GM11168 (cell line): ENCODE measurements around the gene PIP5K1C.
"Not testable (repeated sequence)": the region's sequence is repeated elsewhere in the genome, so short reads cannot be mapped to it uniquely, and the experiment has no call there.

ENCODE experiments used
- in situ Hi-C: fragments of 300-500 bp; cut with MboI; formaldehyde crosslinking; loops from one replicate; pipeline ENCODE4 v1.12.0; 2022; ENCODE audit warnings: low sequenced_read_pairs; ENCODE audit not compliant: unreplicated experiment

The PIP5K1C gene

DNA sequence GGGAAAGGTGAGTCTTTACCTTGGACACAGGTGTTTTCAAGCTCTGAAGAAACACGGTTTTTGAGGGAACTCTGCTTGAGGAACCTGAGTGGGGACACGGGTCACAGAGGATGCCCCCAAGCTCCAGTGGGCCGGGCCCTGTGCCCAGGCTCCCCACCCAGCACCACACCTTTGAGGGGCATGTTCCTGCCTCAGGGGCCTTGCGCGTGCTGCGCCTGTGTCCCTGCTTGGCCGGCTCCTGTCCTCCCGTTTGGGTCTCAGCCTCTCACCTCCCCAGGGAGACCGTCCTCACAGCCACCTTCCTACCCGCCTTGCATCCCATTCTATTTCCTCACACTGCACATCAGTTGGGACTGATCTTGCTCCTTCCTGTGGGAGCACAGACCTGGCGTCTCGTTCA is 21.1 kb downstream of the PIP5K1C start:
- in situ Hi-C loops, result no loop called here

DNA sequence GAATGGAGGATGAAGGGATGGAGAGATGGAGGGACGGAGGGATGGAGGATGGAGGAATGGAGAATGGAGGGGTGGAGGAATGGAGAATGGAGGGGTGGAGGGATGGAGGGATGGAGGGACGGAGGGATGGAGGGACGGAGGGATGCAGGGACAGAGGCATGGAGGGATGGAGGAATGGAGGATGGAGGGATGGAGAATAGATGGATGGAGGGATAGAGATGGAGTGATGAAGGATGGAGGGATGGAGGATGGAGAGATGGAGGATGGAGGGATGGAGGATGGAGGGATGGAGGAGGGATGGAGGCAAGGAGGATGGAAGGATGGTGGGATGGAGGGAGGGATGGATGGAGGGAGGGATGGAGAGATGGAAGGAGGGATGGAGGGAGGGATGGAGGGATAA is 22.1 kb downstream of the PIP5K1C start:
- in situ Hi-C loops, result no loop called here

DNA sequence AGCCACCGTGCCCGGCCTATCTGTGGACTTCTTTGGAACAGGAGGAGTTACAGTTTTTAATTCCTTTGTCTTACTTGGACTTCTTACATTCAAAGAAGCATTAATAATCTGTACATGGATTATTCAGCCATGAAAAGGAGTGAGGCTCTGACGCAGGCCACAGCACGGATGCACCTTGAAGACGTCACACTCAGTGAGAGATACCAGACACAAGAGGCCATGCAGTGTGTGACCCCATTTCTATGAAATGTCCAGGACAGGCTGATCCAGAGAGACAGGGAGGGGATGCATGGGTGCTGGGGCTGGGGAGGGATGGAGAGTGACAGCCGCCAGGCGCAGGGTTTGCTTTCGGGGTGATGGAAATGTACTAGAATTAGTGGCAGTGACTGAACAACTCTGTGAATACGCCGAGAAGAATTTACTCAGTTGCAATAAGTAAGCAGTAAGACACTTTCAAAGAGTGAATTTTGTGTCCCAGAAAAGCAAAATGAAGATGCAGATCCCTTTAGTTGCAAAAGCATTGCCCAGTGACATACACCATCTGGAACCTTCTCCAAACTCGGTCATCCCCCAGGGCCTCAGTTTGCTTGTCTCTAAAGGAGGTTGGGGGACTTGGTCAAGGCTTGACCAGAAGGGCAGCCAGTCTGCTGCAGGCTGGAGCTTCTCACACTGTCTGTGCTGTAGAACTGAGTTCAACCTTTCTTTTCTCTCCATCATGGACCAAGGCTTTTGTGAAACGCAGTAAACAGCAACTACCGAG is 25.3 kb downstream of the PIP5K1C start:
- in situ Hi-C loops, result no loop called here

DNA sequence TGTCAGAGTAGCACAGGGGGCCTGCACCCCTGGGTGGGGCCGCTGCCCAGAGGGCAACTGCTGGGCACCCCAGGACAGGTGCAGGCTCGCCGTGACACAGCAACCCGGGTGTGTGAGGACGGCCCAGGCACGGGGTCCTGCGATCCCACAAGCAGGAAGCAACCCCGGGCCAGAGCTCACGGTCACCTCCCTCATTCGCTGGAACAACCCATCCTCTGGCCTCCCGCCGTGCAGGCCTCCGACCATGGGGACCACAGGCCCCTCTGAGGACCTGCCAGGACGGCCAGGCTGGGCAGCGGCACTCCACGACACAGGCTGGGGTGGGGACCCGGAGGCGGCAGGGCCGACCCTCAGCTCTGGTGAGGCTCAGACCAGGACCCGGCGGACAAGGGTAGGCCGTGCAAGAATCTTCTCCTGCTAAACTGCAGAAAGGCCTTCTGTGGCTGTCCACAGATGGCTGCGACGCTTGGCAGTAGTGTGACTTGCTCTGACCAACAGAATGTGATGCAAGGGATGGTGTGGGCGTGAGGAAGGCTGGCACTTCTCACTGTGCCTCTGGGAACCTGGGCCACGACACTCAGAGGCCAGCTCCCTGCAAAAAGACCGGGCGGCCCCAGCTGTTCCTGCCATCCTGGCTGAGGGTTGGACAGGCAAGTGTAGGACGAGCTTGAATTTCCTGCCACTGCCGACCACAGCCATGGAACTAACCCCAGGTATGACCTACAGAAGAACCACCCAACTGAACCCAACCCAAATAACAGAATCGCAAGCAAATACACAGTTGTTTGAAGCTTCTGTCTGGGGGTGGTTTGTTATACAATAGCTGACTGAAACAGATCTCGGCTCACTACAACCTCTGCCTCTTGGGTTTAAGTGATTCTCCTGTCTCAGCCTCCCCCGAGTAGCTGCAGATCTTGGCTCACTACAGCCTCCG is 26.5 kb downstream of the PIP5K1C start:
- in situ Hi-C loops, result no loop called here

DNA sequence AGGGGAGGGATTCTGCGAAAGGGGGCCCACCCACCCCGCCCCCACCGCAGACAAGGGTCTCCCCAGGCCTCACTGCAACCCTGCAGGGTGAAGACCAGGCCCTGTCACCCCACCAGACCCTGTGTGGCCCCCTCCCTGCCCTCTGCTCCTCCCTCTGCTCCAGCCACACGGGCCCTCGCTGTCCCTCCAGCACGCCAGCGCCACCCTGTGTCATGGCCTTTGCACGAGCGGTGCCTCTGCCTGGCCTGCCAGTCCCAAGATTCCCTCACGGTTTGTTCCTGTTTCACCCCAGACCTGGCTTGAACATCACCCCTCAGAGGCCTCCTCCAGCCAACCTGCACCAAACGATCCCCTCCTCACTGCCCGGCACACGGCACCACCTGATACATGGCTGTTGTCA is 27.3 kb downstream of the PIP5K1C start:
- in situ Hi-C loops, result no loop called here

DNA sequence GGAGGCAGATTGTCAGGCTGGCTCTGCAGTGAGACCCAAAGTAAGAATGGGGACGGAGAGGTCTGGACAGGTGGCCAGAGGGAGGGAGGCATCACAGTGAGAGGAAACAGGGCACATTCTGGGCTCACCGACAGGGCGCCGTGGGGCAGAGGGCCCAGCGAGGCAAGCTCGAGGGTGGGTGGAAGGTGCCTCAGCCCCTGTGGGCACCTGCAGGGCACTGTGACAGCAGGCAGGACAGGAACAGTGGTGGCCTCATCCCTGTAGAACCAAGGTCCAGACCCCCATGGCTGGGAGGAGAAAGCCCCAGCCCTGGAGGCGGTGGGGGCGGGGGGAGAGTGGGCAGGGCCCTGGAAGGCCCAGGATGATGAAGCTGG is 27.7 kb downstream of the PIP5K1C start:
- in situ Hi-C loops, result no loop called here

DNA sequence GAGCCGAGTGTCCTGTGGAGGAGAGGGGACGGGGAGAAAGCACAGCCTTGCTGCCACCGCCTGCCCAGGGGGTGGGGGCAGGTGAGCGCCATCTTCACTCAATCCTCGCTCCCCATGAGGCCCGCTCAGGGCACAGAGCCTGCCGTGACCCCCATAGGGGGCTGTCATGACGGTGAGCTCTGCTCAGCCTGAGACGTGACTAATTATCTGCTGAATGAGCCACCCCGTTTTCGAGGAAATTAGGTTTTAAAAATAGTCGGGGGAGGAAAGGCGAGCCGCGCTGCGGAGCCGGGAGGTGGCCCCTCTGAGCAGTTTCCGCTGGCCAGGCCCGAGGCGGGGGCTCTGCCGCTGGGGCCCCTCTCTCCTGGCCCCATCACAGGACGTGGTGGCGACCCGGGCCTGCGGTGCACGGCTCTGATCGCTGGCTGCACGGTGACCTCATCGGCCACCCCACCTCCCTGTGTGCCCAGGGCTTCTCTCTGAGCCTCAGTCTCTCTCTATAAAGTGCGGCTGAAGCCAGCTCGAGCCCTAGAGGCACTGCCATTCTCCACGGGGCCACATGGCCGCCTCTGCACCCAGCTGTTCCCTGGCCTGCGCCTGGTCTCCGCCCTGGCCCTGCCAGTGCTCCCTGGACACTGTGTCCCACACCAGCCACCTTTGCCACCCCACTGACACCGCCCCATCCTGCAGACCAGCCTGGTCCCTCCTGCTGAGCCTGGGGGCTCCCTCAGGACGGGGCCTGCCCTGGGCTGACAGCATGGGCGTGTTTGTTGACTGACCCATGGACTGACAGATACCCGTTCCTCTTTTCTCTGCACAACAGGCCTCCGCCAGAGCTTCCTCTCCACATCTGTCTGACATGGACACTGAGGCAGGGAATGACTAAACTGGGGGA is 28.3 kb downstream of the PIP5K1C start:
- in situ Hi-C loops, result no loop called here

DNA sequence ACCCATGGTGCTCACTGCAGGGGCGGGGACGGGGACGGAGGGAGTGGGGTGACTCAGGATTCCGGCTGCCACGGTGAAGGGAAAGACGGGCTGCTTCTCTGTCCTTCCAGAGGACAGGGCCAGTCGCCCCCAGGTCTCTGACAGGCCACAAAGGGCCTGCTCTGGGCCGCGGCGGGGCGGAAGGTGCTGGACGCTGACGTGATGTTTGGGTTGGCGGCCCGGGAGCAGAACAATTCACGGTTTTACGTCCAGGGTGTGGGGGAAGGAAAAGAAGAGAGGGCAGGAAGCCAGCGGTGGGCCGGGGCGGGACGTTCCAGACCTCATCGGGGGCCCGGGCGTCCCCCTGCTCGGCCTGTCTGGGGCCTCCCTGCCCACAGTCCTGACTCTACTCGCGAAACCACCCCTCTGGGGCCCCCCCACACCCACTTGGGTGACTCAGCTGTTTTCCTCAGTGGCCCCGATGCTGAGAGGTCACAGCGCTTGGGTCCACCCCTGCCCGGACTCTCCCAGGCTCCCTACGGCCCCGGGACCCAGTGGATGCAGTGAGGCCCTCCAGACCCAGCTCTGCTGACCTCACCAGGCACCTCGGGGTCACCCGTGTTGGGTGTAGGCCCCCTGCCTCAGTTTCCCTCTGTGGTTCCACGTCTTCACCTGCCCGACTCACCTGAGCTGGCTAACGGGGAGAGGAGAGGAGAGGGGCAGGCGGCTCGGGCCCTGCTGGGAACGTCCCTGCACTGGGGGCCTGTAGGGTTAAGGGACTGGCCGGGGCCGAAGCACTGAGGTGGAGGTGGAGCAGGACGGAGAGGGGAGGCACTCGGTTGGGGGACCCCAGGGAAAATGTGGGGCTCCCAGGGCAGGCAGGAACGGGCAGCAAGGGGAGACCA is 29.2 kb downstream of the PIP5K1C start:
- in situ Hi-C loops, result no loop called here

DNA sequence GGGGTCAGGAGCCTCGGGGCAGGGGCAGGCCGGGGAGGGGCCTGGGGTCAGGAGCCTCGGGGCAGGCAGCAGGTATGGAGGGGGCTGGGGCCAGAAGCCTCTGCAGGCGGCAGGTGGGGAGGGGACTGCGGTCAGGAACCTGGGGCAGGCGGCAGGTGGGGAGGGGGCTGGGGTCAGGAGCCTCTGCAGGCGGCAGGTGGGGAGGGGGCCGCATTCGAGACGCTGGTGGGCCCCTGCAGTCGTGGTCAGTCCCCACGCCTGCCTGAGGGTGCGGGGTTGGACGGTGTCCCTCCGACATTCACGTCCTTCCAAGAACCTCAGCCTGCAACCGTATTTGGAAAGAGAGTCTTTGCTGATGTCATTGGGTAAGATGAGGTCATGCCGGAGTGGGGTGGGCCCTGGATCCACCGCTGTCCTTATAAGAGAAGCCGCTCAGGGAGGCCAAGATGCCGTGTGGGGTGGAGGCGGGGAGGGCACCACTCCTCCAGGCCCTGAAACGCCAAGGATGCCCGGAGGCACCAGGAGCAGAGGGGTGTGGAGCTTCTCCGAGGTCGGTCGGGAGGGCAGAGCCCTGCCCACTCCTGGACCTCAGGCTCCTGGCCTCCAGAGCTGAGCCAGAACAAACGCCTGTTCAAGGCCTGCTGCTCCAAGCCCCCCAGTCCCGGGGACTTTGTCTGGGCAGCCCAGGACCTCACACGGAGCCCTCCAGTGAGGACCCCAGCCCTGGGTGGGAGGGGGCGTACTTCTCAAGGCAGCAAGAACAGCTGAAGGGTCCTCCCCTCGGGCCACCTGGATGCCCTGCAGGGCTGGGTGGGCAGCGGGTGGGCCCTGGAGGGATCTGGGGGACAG is 30.1 kb downstream of the PIP5K1C start:
- in situ Hi-C loops, result no loop called here

DNA sequence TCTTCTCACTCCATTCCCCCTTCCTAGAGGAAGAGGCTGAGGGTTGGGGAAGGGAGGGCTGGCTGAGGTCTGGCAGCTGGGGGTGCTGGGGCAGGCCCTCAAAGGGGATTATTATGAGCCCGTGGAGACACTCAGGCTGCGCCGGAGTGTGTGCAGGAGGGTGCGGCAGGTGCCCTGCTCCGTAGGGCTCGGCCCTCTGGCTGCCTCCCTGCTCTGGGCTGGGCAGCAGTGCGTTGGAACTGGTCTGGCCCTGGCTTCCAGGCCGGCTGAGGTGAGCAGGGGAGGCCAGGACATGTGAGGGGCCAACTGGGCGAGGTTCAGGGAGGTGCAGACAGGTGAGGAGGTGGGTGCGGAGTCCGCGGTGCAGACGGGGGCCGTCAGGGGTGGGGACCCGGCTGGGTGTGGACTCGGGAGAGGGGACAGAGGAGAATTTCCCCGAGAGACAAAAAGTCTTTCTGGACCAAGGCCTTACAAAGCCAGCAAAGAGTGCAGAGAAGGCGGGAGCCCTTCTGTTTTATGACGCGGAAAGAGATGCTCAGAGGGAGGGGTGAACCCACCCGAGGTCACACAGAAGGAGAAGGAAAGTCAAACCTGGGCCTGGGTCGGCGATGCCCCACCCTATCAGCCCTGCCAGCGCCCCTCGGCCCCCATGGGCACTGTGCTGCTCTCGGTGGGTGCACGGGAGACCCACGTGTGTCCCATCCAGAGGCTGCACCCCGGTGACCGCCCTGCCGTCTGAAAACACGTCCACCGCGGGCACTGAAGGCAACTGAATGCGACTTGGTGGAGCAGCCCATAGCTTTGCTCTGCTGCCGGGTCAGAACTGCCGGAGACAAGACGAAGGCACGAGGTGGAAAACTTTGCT is 31.0 kb downstream of the PIP5K1C start:
- in situ Hi-C loops, result no loop called here

DNA sequence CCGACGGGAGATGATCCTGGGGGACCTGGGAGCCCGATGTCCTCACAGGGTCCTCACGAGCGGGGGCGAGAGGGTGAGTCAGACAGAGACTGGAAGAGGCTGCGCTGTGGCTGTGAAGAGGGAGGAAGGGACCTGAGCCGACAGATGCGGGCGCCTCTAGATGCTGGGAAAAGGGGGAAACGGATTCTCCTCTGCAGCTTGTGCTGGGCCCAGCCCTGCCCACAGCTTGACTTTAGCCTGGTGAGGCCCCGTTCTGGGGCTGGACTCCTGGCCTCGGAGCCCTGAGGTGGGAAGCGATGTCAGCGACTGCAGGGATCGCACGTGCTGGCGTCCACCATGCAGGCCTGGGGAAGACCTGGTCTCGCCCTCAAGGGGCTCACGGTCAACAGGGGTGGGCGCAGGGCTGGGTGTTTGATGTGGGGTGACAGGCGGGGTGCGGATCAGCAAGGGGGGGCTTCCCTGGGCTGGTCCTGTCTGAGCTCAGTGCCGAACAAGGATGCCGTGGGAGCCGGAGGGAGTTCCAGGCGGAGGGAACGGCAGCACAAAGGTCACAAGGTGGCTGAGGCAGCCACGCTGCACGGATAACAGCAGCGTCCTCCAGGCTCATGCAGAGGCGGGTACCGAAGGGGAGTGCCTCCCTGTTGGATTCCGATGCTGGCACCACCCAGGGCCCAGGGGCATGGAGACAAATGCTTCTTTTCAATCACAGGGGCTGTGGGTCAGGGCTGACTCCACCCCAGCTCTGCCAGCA is 31.8 kb downstream of the PIP5K1C start:
- in situ Hi-C loops, result no loop called here

DNA sequence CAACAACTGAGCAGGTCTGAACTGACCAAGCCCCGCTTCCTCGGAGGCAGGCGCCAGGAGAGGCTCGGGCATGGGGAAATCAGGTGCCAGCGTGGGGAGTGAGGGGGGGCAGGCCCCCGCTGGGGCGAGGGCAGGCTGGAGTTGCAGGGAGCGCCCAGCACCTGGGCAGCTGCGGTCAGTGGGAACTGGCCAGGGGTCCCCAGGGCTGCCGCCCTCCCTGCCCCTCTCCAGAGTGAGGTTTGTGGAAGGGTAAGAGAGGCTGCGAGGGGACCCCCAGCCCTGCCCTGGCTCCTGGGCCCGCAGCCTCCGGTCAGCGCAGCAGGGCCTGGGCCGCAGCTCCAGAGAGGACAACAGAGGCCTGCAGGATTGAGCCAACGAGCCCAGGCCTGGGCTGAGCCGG is 32.5 kb downstream of the PIP5K1C start:
- in situ Hi-C loops, result no loop called here

DNA sequence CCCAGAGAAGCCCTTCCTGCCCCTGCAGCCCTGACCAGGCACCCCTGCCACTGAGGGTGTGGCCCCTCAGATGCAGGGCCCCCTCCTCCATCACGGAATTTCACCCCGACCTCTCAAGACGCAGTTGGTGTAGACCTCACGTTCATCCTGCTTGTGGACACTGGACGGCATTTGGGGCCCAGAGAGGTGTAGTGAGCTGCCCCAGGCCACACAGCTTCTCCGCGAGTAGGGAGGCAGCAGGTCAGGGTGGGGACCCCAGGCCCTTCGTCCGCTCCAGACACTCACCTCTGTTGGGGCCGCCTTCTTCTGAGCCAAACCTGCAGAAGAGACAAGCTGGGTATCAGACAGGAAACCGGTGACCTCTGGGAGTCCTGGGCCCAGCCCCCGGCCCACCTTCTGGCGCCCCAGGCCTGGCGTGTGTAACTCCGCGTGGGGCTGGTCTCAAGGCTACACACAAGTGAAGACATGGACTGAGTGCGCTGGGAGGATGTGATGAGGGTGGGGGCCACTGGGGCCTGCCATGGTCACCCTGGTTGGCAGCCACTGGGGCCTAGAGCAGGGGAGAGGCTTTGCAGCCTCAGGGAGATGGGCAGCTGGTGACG is 33.1 kb downstream of the PIP5K1C start:
- in situ Hi-C loops, result no loop called here

DNA sequence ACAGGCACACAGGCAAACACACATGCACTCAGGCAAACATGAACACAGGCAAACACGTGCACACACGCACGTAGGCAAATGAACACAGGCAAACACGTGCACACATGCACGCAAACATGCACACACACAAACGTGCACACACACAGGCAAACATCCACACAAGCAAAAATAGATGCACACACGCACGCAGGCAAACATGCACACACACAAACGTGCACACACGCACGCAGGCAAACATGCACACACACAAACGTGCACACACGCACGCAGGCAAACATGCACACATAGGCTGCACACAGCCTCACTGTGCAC is 33.8 kb downstream of the PIP5K1C start:
- in situ Hi-C loops, result not testable (repeated sequence)

DNA sequence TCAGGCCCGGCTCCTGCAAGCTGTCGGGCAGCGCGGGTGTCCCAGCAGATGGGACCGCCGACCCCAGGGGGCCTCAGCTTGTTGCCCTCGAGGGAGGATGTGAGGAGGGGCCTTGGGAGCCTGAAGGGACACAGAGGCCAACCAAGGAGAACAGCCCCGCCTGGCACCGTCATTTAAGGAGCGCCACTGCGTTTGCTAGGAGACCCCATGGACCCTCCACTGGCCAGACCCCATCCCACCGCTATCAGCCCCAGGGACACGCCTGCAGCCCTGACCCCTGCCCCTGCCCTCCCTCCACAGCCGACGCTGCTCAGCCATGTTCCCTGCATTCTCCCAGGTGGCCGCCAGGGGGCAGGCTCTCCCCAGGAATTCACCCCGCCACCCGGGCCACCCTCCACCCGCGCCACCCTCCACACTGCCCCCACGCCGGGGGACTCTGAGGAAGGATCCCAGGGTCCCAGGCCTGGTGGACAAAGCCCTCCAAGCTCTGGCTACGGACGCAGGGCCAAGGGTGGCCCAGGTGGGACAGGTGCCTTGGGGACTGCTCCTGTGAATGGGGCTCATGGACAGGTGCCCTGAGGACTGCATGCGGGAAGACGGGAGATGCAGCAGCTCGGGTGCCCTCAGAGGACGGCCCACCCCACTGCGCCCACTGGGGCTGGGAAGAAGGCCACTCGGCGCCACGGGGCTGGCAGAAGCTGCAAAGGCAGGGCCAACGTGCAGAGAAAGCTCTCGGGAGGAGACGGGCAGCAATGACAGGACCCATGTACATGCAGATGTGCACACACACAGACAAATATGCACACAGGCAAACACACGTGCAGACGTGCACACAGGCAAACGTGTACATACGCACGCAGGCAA is 34.4 kb downstream of the PIP5K1C start:
- in situ Hi-C loops, result no loop called here
